GM18861 (cell line): Measurements from ENCODE around the gene ZNF837.

Experiments
- ATAC-seq: cut with Tn5 transposase; IDR thresholded peaks from one replicate; pipeline ENCODE4 v1.9.1; 2021; ENCODE audit not compliant: unreplicated experiment

Gene ZNF837

GRCh38 chr19:58325311-58326022 is 55.4 kb downstream of the ZNF837 start:
- no peak for ATAC-seq

- ATAC-seq = no peak
Observed at GRCh38 chr19:58319241-58319640, 61.6 kb downstream of the ZNF837 start.

- ATAC-seq = no peak
Observed at GRCh38 chr19:58318297-58318696, 62.5 kb downstream of the ZNF837 start.
